H1 (cell line): ENCODE results near the gene ELMO1. TPM values are rescaled to one million over a fixed set of nuclear protein-coding genes. Genes with fewer than 3 reads are reported as not detected.
A peak's percentile ranks its signal among the peaks of the same experiment; 100 is the strongest.

ENCODE experiments used
- BACH1 ChIP-seq: IDR thresholded peaks from 2 replicates; pipeline ENCODE4 v1.6.1; 2012; ENCODE audit warnings: low read length, improper control_type of control experiment
- CEBPB ChIP-seq: IDR thresholded peaks from 2 replicates; pipeline ENCODE4 v1.6.1; 2012; ENCODE audit warnings: low read depth, low read length
- CTBP2 ChIP-seq: IDR thresholded peaks from 2 replicates; pipeline ENCODE4 v1.7.0; 2011; ENCODE audit warnings: borderline replicate concordance, mild to moderate bottlenecking, moderate library complexity, mixed read lengths, low read length; ENCODE audit not compliant: insufficient read depth, insufficient read length
- GABPA ChIP-seq: IDR thresholded peaks from 2 replicates; pipeline ENCODE4 v1.6.1; 2011; ENCODE audit warnings: mild to moderate bottlenecking, low read length, moderate library complexity, borderline replicate concordance; ENCODE audit not compliant: insufficient read depth
- GTF2F1 ChIP-seq: IDR thresholded peaks from 2 replicates; pipeline ENCODE4 v1.6.1; 2012; ENCODE audit warnings: low read depth, low read length, improper control_type of control experiment, borderline replicate concordance
- HDAC2 ChIP-seq, 2 experiments: fragments of 300-600 bp in 1 of 2; sonication (generic) in 1 of 2; IDR thresholded peaks; 2 replicates each; pipeline ENCODE4 v1.6.1; 2011 to 2012; ENCODE audit warnings: low read depth in 2 of 2, low read length in 2 of 2, mild to moderate bottlenecking in 2 of 2, moderate library complexity in 2 of 2, borderline replicate concordance in 1 of 2, inconsistent platforms in 1 of 2
- HDAC6 ChIP-seq: IDR thresholded peaks from one replicate; pipeline ENCODE4 v1.7.1; 2012; ENCODE audit warnings: low read depth, mild to moderate bottlenecking, inconsistent platforms, low read length, moderate library complexity
- JUN ChIP-seq: IDR thresholded peaks from 2 replicates; pipeline ENCODE4 v1.6.1; 2011; ENCODE audit warnings: low read depth, mild to moderate bottlenecking, improper control_type of control experiment, low read length
- KDM1A ChIP-seq: fragments of 200-600, 300-600 bp; sonication (generic); IDR thresholded peaks from 2 replicates; pipeline ENCODE4 v1.7.1; 2016; ENCODE audit warnings: mild to moderate bottlenecking, low read length, borderline replicate concordance
- KDM5A ChIP-seq: fragments of 200-600 bp; IDR thresholded peaks from 2 replicates; pipeline ENCODE4 v1.7.1; 2012; ENCODE audit warnings: mild to moderate bottlenecking, low read length, inconsistent platforms, mixed read lengths
- NANOG ChIP-seq: IDR thresholded peaks from 2 replicates; pipeline ENCODE4 v1.6.1; 2011; ENCODE audit warnings: low read length, low read depth, mild to moderate bottlenecking, inconsistent platforms; ENCODE audit not compliant: insufficient read depth, poor library complexity, severe bottlenecking
- NRF1 ChIP-seq: IDR thresholded peaks from 2 replicates; pipeline ENCODE4 v1.6.1; 2011; ENCODE audit warnings: mild to moderate bottlenecking, low read depth, low read length, improper control_type of control experiment
- POLR2AphosphoS5 ChIP-seq: IDR thresholded peaks from 2 replicates; pipeline ENCODE4 v1.6.1; 2011; ENCODE audit warnings: low read depth, low read length
- RBBP5 ChIP-seq: IDR thresholded peaks from 2 replicates; pipeline ENCODE4 v1.7.1; 2012; ENCODE audit warnings: low read depth, mild to moderate bottlenecking, inconsistent platforms, low read length, moderate library complexity, borderline replicate concordance
- RFX5 ChIP-seq: IDR thresholded peaks from 2 replicates; pipeline ENCODE4 v1.6.1; 2011; ENCODE audit warnings: low read depth, low read length, improper control_type of control experiment, borderline replicate concordance
- RXRA ChIP-seq: IDR thresholded peaks from 2 replicates; pipeline ENCODE4 v1.6.1; 2011; ENCODE audit warnings: low read depth, mild to moderate bottlenecking, low read length, moderate library complexity; ENCODE audit not compliant: insufficient read depth
- SAP30 ChIP-seq: fragments of 300-600 bp; sonication (generic); IDR thresholded peaks from 2 replicates; pipeline ENCODE4 v1.7.1; 2012; ENCODE audit warnings: low read length, moderate library complexity, mild to moderate bottlenecking, inconsistent platforms; ENCODE audit not compliant: insufficient read depth, insufficient replicate concordance
- SIX5 ChIP-seq: IDR thresholded peaks from 2 replicates; pipeline ENCODE4 v1.6.1; 2011; ENCODE audit warnings: mild to moderate bottlenecking, low read depth, low read length
- SP4 ChIP-seq: IDR thresholded peaks from 2 replicates; pipeline ENCODE4 v1.6.1; 2012; ENCODE audit warnings: low read length, inconsistent platforms
- TCF12 ChIP-seq: IDR thresholded peaks from 2 replicates; pipeline ENCODE4 v1.6.1; 2011; ENCODE audit warnings: low read depth, mild to moderate bottlenecking, low read length
- YY1 ChIP-seq: IDR thresholded peaks from 2 replicates; pipeline ENCODE4 v1.6.1; 2011; ENCODE audit warnings: low read depth, mild to moderate bottlenecking, low read length
- polyA plus RNA-seq, 7 experiments: library from polyadenylated mRNA; depleted of rRNA in 3 of 7; stranded (reverse) in 5 of 7; unstranded in 2 of 7; fragments of >200 nt in 5 of 7; fragments of 200-250 nt in 2 of 7; gene quantifications; 1 replicate in 5 of 7; 2 replicates in 1 of 7; 4 replicates in 1 of 7; pipeline versions ENCODE4 v1.2.1 to v1.2.3, GENCODE V29; 2011 to 2013; ENCODE audit warnings: missing spikeins in 2 of 7, mixed read lengths in 2 of 7
- total RNA-seq: library from RNA; stranded (reverse); fragmentation: NEBNext Ultra II Directional; extraction: Animal tissue kit (Norgen Biotek cat#: 25700); gene quantifications from 2 replicates; pipeline ENCODE4 v1.2.1, GENCODE V29; 2021
- TF ChIP-seq, protein P1 (sequence below): IDR thresholded peaks from 2 replicates; pipeline ENCODE4 v1.6.1; 2011; ENCODE audit warnings: low read length, improper control_type of control experiment
- TF ChIP-seq, protein P2 (sequence below): IDR thresholded peaks from 2 replicates; pipeline ENCODE4 v1.6.1; 2012; ENCODE audit warnings: inconsistent platforms

The ELMO1 gene
- total and polyA plus RNA-seq, 2 of the 8 experiments (the other 6 are each of a cell fraction or from before 2014, with no cell fraction given) = 18.4 to 21.0 TPM

DNA sequence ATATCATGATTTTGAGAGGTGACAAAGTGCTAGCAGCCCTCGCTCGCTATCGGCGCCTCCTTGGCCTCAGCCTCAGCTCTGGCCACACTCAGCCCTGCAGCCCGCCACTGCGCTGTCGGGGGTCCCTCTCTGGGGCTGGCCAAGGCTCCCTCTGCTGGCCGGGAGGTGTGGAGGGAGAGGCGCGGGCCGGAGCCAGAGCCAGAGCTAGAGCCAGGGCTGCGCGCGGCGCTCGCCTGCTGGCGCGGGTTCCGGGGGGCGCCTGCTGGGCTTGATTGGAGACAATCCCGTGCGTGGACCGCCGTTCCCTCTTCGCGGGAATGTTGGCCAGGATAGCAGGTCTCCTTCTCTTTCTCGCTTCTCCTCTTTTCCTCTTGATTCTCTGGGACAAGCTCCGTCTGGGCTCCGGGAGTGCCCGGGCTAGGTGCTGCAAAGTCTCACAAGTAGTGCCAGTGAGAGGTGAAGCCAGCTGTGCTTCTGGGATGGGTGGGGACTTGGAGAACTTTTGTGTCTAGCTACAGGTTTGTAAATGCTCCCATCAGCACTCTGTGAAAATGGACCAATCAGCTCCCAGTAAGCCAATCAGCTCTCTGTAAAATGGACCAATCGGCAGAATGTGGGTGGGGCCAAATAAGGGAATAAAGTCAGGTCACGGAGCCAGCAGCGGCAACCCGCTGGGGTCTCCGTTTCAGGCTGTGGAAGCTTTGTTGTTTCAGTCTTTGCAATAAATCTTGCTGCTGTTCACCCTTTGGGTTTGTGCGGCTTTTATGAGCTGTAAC, 43.4 kb upstream of the ELMO1 start (continued):
- peak; percentile 30; the same call in 1 of the 2 replicates for TF ChIP-seq SP4
- TF ChIP-seq CEBPB = no peak
- TF ChIP-seq, protein P1, sequence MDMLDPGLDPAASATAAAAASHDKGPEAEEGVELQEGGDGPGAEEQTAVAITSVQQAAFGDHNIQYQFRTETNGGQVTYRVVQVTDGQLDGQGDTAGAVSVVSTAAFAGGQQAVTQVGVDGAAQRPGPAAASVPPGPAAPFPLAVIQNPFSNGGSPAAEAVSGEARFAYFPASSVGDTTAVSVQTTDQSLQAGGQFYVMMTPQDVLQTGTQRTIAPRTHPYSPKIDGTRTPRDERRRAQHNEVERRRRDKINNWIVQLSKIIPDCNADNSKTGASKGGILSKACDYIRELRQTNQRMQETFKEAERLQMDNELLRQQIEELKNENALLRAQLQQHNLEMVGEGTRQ = no peak
- 0 out of 2 replicates have a peak, but pooled peaks have one; percentile 28 for TF ChIP-seq GTF2F1
- no peak for TF ChIP-seq GABPA
- no peak for TF ChIP-seq KDM5A
- TF ChIP-seq POLR2AphosphoS5 = no peak
- no peak for TF ChIP-seq HDAC6
- TF ChIP-seq JUN = no peak
- no peak for TF ChIP-seq RBBP5
- no peak for TF ChIP-seq RXRA
- peak; percentile 62; the same call in 1 of the 2 replicates for TF ChIP-seq YY1
- TF ChIP-seq TCF12 = no peak
- TF ChIP-seq SAP30 = no peak
- TF ChIP-seq RFX5 = no peak
- 0 out of 4 replicates have a peak, but pooled peaks of 1 of the 2 experiments have one; percentile 64 for TF ChIP-seq HDAC2 (IDR thresholded peaks at IDR 0.05; ENCODE audit: borderline replicate concordance in 1 of 2, low read depth in 2 of 2, low read length in 2 of 2)
- no peak for TF ChIP-seq NRF1
- TF ChIP-seq SIX5 = no peak
- no peak; the same call in 1 of the 2 replicates for TF ChIP-seq BACH1
- no peak for TF ChIP-seq CTBP2
- no peak for TF ChIP-seq NANOG
- no peak for TF ChIP-seq KDM1A
- TF ChIP-seq, protein P2, sequence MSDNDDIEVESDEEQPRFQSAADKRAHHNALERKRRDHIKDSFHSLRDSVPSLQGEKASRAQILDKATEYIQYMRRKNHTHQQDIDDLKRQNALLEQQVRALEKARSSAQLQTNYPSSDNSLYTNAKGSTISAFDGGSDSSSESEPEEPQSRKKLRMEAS = peak; percentile 55; the same call in 1 of the 2 replicates
